Tibial nerve (tissue), 4 donors: Measurements from ENCODE around the gene RAB20. TPM values are rescaled to one million over a fixed set of nuclear protein-coding genes. Genes with fewer than 3 reads are reported as not detected.
"Not testable (repeated sequence)": the region's sequence is repeated elsewhere in the genome, so short reads cannot be mapped to it uniquely, and the experiment has no call there.

Source experiments
- DNase-seq, 2 donors: peaks; one replicate each; pipeline ENCODE4 v3.0.0-alpha.2; 2019; ENCODE audit warnings: low spot score in 2 of 2
- H3K27ac ChIP-seq, 4 donors: fragments of 200-600 bp; sonication (generic) in 3 of 4; one replicate each; pipeline ENCODE4 v1.5.1; 2017 to 2019; ENCODE audit warnings: mild to moderate bottlenecking in 1 of 4
- H3K27me3 ChIP-seq, 2 donors: fragments of 200-600 bp; sonication (generic) in 1 of 2; one replicate each; pipeline versions ENCODE4 v1.5.1 to v1.6.0; 2017 to 2019
- H3K36me3 ChIP-seq, 3 donors: fragments of 200-600 bp; sonication (generic); one replicate each; pipeline ENCODE4 v1.5.1; 2018 to 2019
- H3K4me1 ChIP-seq, 4 donors: fragments of 200-600 bp; sonication (generic) in 3 of 4; one replicate each; pipeline ENCODE4 v1.5.1; 2017 to 2019
- H3K4me3 ChIP-seq, 4 donors: fragments of 200-600 bp; sonication (generic) in 3 of 4; one replicate each; pipeline ENCODE4 v1.5.1; 2017 to 2019; ENCODE audit warnings: mild to moderate bottlenecking in 1 of 4, moderate library complexity in 1 of 4
- H3K9me3 ChIP-seq, 4 donors: fragments of 200-600 bp; sonication (generic) in 3 of 4; one replicate each; pipeline ENCODE4 v1.5.1; 2017 to 2019
- CTCF ChIP-seq, 5 experiments: fragments of 200-600 bp in 3 of 5; fragments of 450-650 bp in 2 of 5; sonication (generic) in 3 of 5; IDR thresholded peaks; one replicate each; pipeline ENCODE4 v1.5.1; 2016 to 2019; ENCODE audit warnings: antibody characterized with exemption in 5 of 5, mild to moderate bottlenecking in 3 of 5, moderate library complexity in 2 of 5
- EP300 ChIP-seq, 2 donors: sonication (generic); formaldehyde crosslinking; IDR thresholded peaks; one replicate each; pipeline ENCODE4 v1.6.1; 2017; ENCODE audit warnings: antibody characterized with exemption in 2 of 2, mild to moderate bottlenecking in 1 of 2
- POLR2A ChIP-seq, 2 donors: fragments of 450-650 bp; IDR thresholded peaks; one replicate each; pipeline ENCODE4 v1.6.1; 2017; ENCODE audit warnings: antibody characterized with exemption in 2 of 2, mild to moderate bottlenecking in 2 of 2, moderate library complexity in 2 of 2
- WGBS, 2 donors: methylation state at CpG; one replicate each; pipeline ENCODE4 v1.1.5; 2018; 5-methylcytosine and 5-hydroxymethylcytosine counted together
- total RNA-seq, 4 donors: library from RNA; depleted of rRNA; stranded (reverse); fragments of >200 nt; gene quantifications; one replicate each; pipeline ENCODE4 v1.1.0, GENCODE V29; 2016

RAB20 gene, protein sequence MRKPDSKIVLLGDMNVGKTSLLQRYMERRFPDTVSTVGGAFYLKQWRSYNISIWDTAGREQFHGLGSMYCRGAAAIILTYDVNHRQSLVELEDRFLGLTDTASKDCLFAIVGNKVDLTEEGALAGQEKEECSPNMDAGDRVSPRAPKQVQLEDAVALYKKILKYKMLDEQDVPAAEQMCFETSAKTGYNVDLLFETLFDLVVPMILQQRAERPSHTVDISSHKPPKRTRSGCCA
- 10 to 100 TPM; 28.5 to 52.5 (median 30.2) TPM for total RNA-seq

DNA sequence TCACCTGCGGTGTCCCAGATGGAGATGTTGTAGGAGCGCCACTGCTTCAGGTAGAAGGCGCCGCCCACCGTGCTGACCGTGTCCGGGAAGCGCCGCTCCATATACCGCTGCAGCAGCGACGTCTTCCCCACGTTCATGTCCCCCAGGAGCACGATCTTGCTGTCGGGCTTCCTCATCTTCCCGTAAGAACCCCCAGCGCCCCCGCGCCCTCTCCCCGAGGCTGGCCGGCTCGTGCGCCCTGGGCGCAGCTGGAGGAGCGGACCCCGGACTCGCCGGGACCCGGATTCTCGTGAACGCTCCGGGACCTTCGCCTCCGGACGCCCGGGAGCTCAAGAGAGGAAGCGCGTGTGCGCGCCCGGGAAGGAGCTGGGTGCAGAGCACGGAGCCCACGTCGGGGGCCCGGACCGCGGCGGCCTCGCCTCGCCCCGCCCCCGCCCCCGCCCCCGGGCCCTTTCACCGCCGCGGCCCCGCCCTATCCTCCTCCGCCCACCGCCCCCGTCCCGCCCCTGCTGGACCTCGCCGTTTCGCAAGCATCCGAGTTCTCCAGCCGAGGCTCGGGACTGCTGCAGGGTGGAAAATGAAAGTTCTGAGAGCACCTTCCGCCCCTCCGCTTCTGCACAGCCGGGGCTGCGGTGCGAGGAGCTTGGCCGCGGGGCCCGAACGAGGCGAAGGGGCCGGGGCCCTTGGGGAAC is at the start of gene RAB20:
Gene RAB20, minus strand, starts transcription at position 379 of the 692 bp plus-strand sequence. Its CDS starts 203 bp downstream, at position 176.
- DNase-seq: peak; percentile 78 to 87
- Histone ChIP-seq H3K4me3 (peak within 1 kb of the TSS; percentile 71 to 98 (median 83)), H3K27ac (peak within 1 kb of the TSS; percentile 78 to 98 (median 94)), H3K4me1 (peaks cover 0 to 47% (median 3%) of the 10 kb centered on the region in 4 donors), H3K27me3 (no peaks in the 10 kb centered on the region), H3K36me3 (peaks cover 0 to 22% (median 0%) of the 10 kb centered on the region in 3 donors), H3K9me3 (no peaks in the 10 kb centered on the region)
- no peak for TF ChIP-seq CTCF (IDR thresholded peaks at IDR 0.05)
- peak in 1 of 2 donors; percentile 45 for TF ChIP-seq POLR2A (IDR thresholded peaks at IDR 0.05)
- TF ChIP-seq EP300 (IDR thresholded peaks at IDR 0.05): peak in 1 of 2 donors; percentile 80
- WGBS, 2 donors: 1 to 2% methylated on average over 37 to 43 of the region's 79 CpGs

DNA sequence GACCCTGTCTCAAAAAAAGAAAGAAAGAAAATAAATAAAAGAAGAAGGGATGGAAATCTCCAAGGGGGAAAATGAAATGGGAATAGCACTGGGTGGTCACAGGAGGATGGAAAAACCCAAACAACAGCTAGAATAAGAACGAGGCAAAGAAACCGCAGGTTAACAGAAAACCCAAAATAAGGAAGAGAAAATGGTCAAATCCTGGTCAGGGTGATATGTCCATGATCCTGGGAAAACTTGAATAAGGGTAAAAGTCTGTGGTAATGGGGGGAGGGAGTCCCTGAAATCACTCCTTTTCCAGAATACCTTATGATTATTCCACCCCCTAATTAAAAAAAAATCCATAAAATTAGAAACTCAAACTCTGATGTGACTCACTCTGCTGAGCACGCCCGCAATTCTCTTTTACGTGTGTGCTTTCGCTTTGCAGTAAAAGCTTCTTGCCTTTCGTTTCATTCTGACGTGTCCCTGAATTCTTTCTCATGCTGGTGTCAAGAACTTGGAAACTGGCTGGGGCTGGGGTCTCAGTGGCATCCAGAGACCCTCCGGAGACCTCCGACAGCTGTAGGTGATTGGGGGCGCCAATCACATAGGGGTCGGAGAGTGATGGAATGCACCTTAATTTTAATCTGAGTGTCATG is 49.6 kb upstream of the RAB20 start:
- H3K4me3 ChIP-seq: no peak overlapping the region
- peaks cover 0 to 6% (median 2%) of the 10 kb centered on the region in 4 donors for H3K4me1 ChIP-seq
- H3K9me3 ChIP-seq: no peaks in the 10 kb centered on the region
- no peak for DNase-seq
- TF ChIP-seq EP300 (IDR thresholded peaks at IDR 0.05) (no peak), CTCF (IDR thresholded peaks at IDR 0.05) (no peak), POLR2A (IDR thresholded peaks at IDR 0.05) (no peak)
- 79 to 83% methylated on average over 12 of the region's 12 CpGs for WGBS, 2 donors
- peaks cover 0 to 13% of the 10 kb centered on the region in 2 donors for H3K27me3 ChIP-seq
- no peak overlapping the region for H3K27ac ChIP-seq
- no peaks in the 10 kb centered on the region for H3K36me3 ChIP-seq

DNA sequence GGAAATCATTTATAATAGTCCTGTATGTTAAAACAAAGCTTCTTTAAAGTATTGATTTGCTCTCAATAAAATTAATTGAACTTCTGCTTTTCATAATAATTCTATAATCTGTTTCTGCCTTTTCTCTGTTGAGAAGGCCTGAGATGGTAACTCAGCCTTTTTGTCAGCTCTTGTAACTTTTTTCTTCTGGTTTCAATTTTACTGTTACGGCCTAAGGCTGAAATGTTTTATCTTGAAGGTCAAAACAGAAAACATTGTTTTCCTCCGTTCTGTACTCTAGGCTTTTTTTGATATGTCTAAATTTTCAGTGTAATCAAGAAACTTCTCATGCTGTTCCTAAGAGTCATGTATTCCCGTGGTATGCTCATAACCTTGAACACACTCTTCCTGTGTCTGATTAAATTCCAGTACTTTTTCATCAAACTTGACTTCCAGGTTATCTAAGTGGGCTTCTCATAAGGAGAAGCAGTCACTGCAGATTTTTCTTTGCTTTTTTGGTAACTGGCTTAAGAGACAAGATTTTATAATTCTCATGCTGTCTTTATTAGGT is 46.2 kb upstream of the RAB20 start:
- DNase-seq: no peak
- TF ChIP-seq EP300 (IDR thresholded peaks at IDR 0.05) (no peak), CTCF (IDR thresholded peaks at IDR 0.05) (no peak), POLR2A (IDR thresholded peaks at IDR 0.05) (no peak)
- Histone ChIP-seq H3K9me3 (no peaks in the 10 kb centered on the region), H3K27me3 (peaks cover 0 to 13% of the 10 kb centered on the region in 2 donors), H3K4me3 (no peak overlapping the region), H3K4me1 (no peaks in the 10 kb centered on the region), H3K27ac (no peak overlapping the region), H3K36me3 (no peaks in the 10 kb centered on the region)
- 76 to 77% methylated on average over 3 of the region's 3 CpGs for WGBS, 2 donors

DNA sequence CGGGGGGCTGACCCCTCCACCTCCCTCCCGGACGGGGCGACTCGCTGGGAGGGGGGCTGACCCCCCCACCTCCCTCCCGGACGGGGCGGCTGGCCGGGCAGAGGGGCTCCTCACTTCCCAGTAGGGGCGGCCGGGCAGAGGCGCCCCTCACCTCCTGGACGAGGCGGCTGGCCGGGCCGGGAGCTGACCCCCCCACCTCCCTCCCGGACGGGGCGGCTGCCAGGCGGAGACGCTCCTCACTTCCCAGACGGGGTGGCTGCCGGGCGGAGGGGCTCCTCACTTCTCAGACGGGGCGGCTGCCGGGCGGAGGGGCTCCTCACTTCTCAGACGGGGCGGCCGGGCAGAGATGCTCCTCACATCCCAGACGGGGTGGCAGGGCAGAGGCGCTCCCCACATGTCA is 44.8 kb upstream of the RAB20 start:
- 94 to 99% methylated on average over 8 to 15 of the region's 33 CpGs for WGBS, 2 donors
- H3K4me1 ChIP-seq, DNase-seq, H3K27ac ChIP-seq, H3K4me3 ChIP-seq, H3K9me3 ChIP-seq, H3K36me3 ChIP-seq: not testable (repeated sequence)
- peaks cover 0 to 13% of the 10 kb centered on the region in 2 donors for H3K27me3 ChIP-seq

- Histone ChIP-seq H3K36me3 (no peaks in the 10 kb centered on the region), H3K27me3 (peaks cover 0 to 1% of the 10 kb centered on the region in 2 donors), H3K9me3 (no peaks in the 10 kb centered on the region), H3K27ac (no peak overlapping the region), H3K4me3 (no peak overlapping the region), H3K4me1 (no peaks in the 10 kb centered on the region)
- TF ChIP-seq EP300 (IDR thresholded peaks at IDR 0.05): no peak
- no peak for TF ChIP-seq POLR2A (IDR thresholded peaks at IDR 0.05)
- TF ChIP-seq CTCF (IDR thresholded peaks at IDR 0.05): no peak
- 93 to 95% methylated on average over 6 of the region's 6 CpGs for WGBS, 2 donors
- no peak for DNase-seq
Observed at GRCh38 chr13:110605132-110605531, 43.6 kb upstream of the RAB20 start.
